H1 (cell line): Measurements from ENCODE around the gene RASSF4. TPM values are rescaled to one million over a fixed set of nuclear protein-coding genes. Genes with fewer than 3 reads are reported as not detected.

Source experiments
- PHF8 ChIP-seq: fragments of 200-600 bp; sonication (generic); conservative IDR thresholded peaks from 2 replicates; pipeline ENCODE4 v1.7.1; 2012; ENCODE audit warnings: low read depth, mild to moderate bottlenecking, inconsistent platforms, low read length, moderate library complexity
- polyA plus RNA-seq, 7 experiments: library from polyadenylated mRNA; depleted of rRNA in 3 of 7; stranded (reverse) in 5 of 7; unstranded in 2 of 7; fragments of >200 nt in 5 of 7; fragments of 200-250 nt in 2 of 7; gene quantifications; 1 replicate in 5 of 7; 2 replicates in 1 of 7; 4 replicates in 1 of 7; pipeline versions ENCODE4 v1.2.1 to v1.2.3, GENCODE V29; 2011 to 2013; ENCODE audit warnings: missing spikeins in 2 of 7, mixed read lengths in 2 of 7
- total RNA-seq: library from RNA; stranded (reverse); fragmentation: NEBNext Ultra II Directional; extraction: Animal tissue kit (Norgen Biotek cat#: 25700); gene quantifications from 2 replicates; pipeline ENCODE4 v1.2.1, GENCODE V29; 2021

RASSF4 gene
- total and polyA plus RNA-seq, 2 of the 8 experiments (the other 6 are each of a cell fraction or from before 2014, with no cell fraction given), result 14.3 to 14.5 TPM

DNA sequence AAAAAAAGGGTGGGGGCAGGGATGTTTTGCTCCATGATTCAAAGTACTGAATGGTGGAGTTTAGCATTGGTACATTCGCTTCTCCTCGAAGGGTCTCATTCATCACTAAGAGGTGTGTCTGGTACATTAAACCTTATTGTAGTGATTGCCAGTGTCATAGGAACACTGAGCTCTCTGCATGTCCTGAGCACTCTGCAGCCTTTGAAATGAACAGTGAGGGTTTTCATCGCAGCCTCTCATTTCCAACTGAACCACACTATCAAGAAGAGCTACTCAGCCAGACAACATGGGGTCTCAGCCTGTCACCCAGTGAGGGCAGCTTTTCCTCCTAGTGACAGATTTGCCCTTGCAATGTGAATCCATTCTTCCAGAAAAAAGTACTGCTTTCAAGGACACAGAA lies 26.6 kb downstream of the RASSF4 start (continued):
- no peak for TF ChIP-seq PHF8
